ENCODE results near the gene RNFT2.

The RNFT2 gene

DNA sequence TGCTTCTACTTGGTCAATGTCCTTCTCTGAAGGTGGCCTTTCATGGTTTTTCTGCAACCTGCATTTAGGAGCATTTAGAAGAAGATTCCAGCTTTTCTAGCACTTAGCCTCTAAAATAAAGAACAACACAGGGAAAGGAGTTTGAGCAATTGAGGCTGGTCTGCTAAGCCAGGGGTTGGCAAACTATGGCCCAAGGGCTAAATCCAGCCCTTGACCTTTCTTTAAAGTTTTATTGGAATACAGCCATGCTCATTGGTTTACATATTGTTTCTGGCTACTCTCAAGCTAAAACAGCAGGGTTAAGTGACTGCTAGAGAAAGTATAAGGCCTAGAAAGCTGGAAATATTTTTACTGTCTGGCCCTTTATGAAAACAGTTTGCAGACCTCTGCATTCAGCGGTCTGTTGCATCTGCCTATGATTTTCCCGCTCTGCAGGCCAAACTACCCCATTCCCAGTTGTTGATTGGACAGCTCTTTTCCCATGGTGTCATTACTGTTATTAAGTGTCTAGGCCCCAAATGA, 39.5 kb upstream of the RNFT2 start:
- no peak overlapping the region for H3K4me3 ChIP-seq (ENCODE audit: control insufficient read depth, low read depth, low read length)
- TF ChIP-seq, protein P1, sequence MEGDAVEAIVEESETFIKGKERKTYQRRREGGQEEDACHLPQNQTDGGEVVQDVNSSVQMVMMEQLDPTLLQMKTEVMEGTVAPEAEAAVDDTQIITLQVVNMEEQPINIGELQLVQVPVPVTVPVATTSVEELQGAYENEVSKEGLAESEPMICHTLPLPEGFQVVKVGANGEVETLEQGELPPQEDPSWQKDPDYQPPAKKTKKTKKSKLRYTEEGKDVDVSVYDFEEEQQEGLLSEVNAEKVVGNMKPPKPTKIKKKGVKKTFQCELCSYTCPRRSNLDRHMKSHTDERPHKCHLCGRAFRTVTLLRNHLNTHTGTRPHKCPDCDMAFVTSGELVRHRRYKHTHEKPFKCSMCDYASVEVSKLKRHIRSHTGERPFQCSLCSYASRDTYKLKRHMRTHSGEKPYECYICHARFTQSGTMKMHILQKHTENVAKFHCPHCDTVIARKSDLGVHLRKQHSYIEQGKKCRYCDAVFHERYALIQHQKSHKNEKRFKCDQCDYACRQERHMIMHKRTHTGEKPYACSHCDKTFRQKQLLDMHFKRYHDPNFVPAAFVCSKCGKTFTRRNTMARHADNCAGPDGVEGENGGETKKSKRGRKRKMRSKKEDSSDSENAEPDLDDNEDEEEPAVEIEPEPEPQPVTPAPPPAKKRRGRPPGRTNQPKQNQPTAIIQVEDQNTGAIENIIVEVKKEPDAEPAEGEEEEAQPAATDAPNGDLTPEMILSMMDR (IDR thresholded peaks at IDR 0.05; ENCODE audit: control insufficient read depth, insufficient read depth, low read depth, low read length, missing control alignments) = no peak
- no peak for DNase-seq (ENCODE audit: low read depth)

DNA sequence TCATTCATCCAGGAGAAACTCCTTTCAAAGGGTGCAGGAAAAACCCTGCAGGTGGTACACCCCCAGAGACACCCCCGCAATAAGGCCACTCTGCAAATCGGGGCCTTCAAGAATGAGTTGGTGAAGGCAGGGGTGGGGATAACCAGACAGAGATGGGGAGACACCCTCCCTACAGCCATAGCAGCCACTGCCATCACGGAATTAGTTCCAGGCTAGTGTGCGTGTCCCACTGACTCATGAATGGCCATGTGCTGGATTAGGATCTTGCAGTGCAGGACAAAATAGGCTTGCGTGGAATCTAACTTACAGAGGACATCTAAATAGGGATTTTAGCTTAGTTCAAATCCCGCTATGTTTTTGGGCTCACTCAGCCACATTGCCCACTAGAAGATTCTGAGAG, 38.0 kb upstream of the RNFT2 start:
- no peak for DNase-seq (ENCODE audit: low read depth)
- H3K4me3 ChIP-seq (ENCODE audit: control insufficient read depth, low read depth, low read length) = no peak overlapping the region
- TF ChIP-seq, protein P1 (IDR thresholded peaks at IDR 0.05; ENCODE audit: control insufficient read depth, insufficient read depth, low read depth, low read length, missing control alignments) = no peak

DNA sequence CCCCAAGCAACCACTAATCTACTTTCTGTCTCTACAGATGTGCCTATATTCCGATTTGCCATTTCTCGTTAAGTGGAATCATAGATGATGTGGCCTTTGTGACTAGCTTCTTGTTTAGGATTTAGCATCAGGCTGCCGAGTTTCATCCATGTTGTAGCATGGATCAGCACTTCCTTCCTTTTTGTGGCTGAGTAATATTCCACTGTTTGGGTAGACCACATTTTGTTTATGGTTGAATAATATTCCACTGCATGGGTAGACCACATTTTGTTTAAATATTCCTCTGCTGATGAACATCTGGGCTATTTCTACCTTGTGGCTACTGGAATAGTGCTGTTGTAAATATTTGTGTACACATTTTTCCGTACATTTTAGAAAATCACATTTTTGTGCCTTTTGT, 36.7 kb upstream of the RNFT2 start:
- no peak for DNase-seq (ENCODE audit: low read depth)
- TF ChIP-seq, protein P1 (IDR thresholded peaks at IDR 0.05; ENCODE audit: control insufficient read depth, insufficient read depth, low read depth, low read length, missing control alignments) = no peak
- no peak overlapping the region for H3K4me3 ChIP-seq (ENCODE audit: control insufficient read depth, low read depth, low read length)

DNA sequence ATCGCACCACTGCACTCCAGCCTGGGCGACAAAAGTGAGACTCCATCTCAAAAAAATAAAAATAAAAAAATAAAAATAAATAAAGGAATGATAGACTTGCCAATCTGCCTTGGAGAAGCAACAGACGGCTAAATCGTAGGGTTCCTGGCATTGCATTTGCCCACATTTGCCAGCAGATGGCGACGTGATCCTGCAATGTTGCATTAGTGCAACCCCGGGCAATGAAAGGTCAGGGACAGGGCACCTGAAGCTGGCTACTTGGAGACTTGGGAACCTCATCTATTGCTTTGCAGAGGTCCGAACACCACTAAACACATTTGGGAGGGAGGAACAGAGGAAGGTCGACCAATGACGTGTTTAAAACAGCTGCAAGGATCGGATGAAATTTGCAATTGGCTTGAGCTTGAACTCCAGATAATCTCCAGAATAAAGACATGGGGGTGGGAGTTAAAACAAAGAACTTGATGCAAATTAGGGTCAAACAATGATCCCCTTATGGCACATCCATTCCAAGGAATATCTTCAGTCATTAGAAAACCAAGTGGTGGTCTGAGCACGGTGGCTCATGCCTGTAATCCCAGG, 34.8 kb upstream of the RNFT2 start:
- no peak for DNase-seq (ENCODE audit: low read depth)
- TF ChIP-seq, protein P1 (IDR thresholded peaks at IDR 0.05; ENCODE audit: control insufficient read depth, insufficient read depth, low read depth, low read length, missing control alignments) = peak; percentile 92
- no peak overlapping the region for H3K4me3 ChIP-seq (ENCODE audit: control insufficient read depth, low read depth, low read length)

DNA sequence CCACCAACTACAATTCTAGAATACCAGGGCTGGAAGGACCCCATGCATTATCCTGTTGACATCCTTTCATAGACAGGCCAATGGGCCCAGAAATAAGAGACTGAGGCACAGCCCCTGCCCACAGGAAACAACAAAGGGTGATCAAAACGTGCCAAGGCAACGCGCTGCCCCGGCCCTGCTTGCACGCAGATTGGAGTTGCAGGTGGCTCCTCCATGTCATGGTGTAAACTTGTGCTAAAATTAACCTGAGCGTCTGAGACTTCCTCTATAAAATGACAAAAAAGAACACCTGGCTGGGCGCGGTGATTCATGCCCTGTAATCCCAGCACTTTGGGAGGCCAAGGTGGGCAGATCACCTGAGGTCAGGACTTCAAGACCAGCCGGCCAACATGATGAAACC, 30.4 kb upstream of the RNFT2 start:
- TF ChIP-seq, protein P1 (IDR thresholded peaks at IDR 0.05; ENCODE audit: control insufficient read depth, insufficient read depth, low read depth, low read length, missing control alignments) = no peak
- H3K4me3 ChIP-seq (ENCODE audit: control insufficient read depth, low read depth, low read length) = no peak overlapping the region
- DNase-seq (ENCODE audit: low read depth) = no peak

DNA sequence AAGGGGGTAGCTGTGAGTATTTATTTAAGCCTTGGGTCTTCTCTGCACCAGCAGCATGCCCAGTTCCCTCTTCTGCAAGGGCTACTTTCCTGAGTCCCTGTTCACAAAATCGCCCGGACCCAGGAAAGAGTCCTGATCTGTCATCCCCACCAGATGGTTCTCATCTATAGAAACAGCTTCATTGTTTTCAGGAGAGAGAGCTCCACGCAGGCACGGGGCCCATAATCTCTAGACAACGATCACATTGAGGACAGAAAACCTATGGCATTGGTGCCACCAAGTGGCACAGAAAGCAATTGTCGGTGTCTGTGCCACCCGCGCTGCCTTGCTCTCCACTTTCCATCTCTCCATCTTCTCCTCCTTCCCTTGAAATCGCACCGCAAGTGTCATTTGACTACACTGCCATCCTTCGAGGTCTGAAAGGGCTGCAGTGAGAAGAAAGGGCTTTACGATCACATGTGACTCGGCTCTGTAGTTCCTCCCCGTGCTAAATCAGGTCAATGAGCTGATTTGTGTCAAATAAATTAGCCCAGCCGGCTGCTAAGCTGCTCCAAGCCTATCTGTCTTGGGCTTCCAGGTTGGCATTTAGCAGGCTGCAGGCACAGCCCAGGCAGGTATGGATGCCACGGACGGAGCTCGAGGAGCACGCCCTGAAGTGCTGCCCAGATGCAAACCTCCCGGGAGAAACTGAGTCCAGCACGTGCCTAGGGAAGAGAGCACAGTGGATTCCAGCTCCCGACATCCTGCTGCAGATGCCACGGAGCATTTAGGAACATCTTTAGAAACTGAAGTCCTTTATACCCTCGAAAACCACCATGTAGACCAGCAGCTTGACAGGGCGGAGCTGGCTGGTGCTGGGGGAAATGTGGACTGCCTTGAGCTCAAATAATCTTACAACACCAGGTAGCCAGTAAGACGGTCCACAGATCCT, 29.0 kb upstream of the RNFT2 start:
- DNase-seq (ENCODE audit: low read depth) = peak; percentile 20
- H3K4me3 ChIP-seq (ENCODE audit: control insufficient read depth, low read depth, low read length) = no peak overlapping the region
- TF ChIP-seq, protein P1 (IDR thresholded peaks at IDR 0.05; ENCODE audit: control insufficient read depth, insufficient read depth, low read depth, low read length, missing control alignments) = peak; percentile 67

Data from AG09309 (cell line).